ENCODE data around the gene STING1.
"Not testable (repeated sequence)": the region's sequence is repeated elsewhere in the genome, so short reads cannot be mapped to it uniquely, and the experiment has no call there.

Gene STING1

DNA sequence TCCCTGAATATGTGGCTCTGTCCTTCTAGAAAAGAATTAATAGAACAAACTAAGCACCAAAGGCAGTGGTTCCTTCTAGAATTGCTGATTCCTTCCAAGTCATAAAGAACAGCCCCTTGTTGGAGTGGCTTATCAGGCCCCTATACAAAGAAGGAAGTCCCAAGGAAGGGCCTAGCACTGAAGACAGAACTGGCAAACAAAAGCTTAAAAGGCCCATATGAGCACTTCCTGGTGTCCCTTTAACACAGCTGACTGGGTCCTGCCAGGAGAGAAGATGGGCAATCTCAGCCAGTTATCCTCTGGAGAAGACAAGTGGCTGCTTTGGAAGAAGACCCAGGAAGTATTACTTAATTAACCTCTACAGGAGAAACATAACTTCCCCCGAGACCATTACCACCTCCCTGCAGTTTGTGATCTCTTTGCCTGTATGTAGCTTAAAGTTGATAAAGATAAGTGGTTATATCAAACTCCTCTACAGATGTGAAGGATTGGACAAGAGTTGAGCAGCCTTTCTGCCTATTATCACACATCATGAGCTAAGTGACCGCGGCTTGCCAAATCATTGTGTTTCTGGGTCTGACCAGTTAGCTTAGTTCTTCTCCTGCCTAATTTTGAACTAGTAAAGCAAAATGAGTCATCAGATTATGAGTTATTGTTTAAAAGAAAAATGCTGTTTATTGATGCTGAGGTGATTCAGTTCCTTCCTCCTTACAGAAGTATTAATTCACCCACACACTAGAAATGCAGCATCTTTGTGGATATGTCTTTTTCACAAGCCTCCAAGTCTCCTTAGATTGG, 13.3 kb upstream of the STING1 start:
- Histone ChIP-seq H3K9me3 (ENCODE audit: control insufficient read depth in 1 of 2, low read length in 2 of 2) (no peaks in the 10 kb centered on the region), H3K27me3 (ENCODE audit: low read depth, low read length) (no peaks in the 10 kb centered on the region), H3K36me3 (ENCODE audit: control insufficient read depth in 1 of 2, insufficient read depth in 2 of 2, low read length in 2 of 2) (no peaks in the 10 kb centered on the region), H3K4me3 (ENCODE audit: low read depth in 1 of 2, low read length in 2 of 2) (no peak overlapping the region), H3K27ac (ENCODE audit: low read length) (no peak overlapping the region), H3K4me1 (ENCODE audit: control insufficient read depth in 1 of 2, insufficient read depth in 2 of 2, low read length in 2 of 2) (peaks cover 8 to 10% of the 10 kb centered on the region in 2 donors)

DNA sequence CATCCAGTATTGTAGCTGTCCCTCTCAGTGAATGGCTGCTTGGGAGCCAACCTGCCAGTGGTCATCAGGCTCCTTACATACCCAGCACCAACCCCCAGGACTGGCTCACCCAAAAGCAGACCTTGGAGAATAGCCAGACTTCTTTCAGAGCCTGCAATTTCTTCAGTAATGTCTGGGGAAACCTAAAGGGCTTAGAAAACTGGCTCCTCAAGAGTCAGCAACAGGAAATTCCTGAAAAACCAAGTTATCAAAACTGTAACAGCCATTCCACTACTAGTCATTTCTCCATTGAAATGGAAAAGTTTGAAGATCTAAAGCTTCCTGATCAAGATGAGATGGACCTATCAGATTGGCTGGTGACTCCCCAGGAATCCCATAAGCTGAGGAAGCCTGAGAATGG, 12.3 kb upstream of the STING1 start:
- no peak overlapping the region for H3K4me3 ChIP-seq (ENCODE audit: low read depth in 1 of 2, low read length in 2 of 2)
- H3K9me3 ChIP-seq (ENCODE audit: control insufficient read depth in 1 of 2, low read length in 2 of 2): no peaks in the 10 kb centered on the region
- H3K4me1 ChIP-seq (ENCODE audit: control insufficient read depth in 1 of 2, insufficient read depth in 2 of 2, low read length in 2 of 2): peaks cover 8 to 10% of the 10 kb centered on the region in 2 donors
- no peak overlapping the region for H3K27ac ChIP-seq (ENCODE audit: low read length)
- H3K27me3 ChIP-seq (ENCODE audit: low read depth, low read length): no peaks in the 10 kb centered on the region
- H3K36me3 ChIP-seq (ENCODE audit: control insufficient read depth in 1 of 2, insufficient read depth in 2 of 2, low read length in 2 of 2): no peaks in the 10 kb centered on the region

DNA sequence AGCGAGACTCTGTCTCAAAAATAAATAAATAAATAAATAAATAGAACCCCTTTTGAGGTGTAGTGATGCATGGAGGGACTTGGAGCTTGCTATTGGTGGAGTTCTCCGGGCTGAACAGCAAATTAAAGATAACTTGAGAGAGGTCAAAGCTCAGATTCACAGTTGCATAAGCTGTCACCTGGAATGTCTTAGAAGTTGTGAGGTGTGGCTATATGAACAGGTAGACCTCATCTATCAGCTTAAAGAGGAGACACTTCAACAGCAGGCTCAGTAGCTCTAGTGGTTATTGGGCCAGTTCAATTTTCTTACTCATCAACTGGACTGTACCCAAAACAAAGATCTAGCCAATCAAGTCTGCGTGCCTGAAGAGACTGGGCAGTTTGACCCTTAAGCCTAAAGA, 11.7 kb upstream of the STING1 start:
- Histone ChIP-seq H3K9me3 (ENCODE audit: control insufficient read depth in 1 of 2, low read length in 2 of 2) (no peaks in the 10 kb centered on the region), H3K4me3 (ENCODE audit: low read depth in 1 of 2, low read length in 2 of 2) (no peak overlapping the region), H3K27ac (ENCODE audit: low read length) (no peak overlapping the region), H3K4me1 (ENCODE audit: control insufficient read depth in 1 of 2, insufficient read depth in 2 of 2, low read length in 2 of 2) (peaks cover 8 to 10% of the 10 kb centered on the region in 2 donors), H3K27me3 (ENCODE audit: low read depth, low read length) (no peaks in the 10 kb centered on the region), H3K36me3 (ENCODE audit: control insufficient read depth in 1 of 2, insufficient read depth in 2 of 2, low read length in 2 of 2) (no peaks in the 10 kb centered on the region)

DNA sequence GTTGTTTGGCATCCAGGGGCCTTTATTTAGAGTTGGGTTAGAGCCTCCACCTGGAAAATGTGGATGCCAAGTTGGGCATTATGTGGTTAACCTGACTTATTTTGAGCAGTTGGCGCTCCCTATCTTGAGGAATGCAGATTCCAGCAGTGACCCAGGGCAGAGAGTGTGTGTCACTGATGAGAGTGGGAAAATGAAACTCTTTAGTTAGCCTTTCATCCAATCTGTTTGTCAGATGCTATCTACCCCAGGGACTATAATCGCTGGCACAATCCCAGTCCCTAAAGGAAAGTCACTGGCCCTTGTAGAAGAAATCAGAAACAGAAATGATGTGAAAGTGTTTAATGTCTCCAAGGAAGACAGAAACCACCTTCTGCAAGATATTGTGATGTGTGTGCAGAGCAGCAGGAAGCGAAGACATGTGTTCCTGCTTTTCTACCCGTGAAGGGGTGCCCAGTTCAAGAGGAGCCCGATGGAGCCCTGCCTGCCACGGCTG, 10.2 kb upstream of the STING1 start:
- Histone ChIP-seq H3K27me3 (ENCODE audit: low read depth, low read length) (no peaks in the 10 kb centered on the region), H3K9me3 (ENCODE audit: control insufficient read depth in 1 of 2, low read length in 2 of 2) (no peaks in the 10 kb centered on the region), H3K4me3 (ENCODE audit: low read depth in 1 of 2, low read length in 2 of 2) (no peak overlapping the region), H3K4me1 (ENCODE audit: control insufficient read depth in 1 of 2, insufficient read depth in 2 of 2, low read length in 2 of 2) (peaks cover 8 to 10% of the 10 kb centered on the region in 2 donors), H3K27ac (ENCODE audit: low read length) (no peak overlapping the region), H3K36me3 (ENCODE audit: control insufficient read depth in 1 of 2, insufficient read depth in 2 of 2, low read length in 2 of 2) (no peaks in the 10 kb centered on the region)

DNA sequence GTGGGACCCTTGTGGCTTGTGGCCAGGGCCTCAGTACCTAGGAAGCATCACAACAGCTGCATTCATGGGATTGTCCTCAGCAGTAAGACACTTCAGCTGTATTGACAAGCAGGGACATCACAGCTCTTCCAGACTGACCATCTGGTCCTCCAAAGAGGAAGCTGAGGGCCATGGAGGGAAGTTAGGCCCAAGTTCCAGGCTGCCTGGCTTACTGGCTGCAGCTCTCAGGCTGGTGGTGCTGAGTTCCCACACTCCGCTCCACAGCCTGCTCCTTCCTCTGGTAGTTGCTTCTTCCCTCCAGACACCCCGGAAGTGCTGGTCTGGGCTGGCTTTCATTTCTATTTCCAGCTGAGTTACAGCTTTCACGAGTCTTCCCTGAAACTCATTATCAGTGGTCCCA, 5.7 kb upstream of the STING1 start:
- no peaks in the 10 kb centered on the region for H3K27me3 ChIP-seq (ENCODE audit: low read depth, low read length)
- H3K27ac ChIP-seq (ENCODE audit: low read length): no peak overlapping the region
- H3K36me3 ChIP-seq (ENCODE audit: control insufficient read depth in 1 of 2, insufficient read depth in 2 of 2, low read length in 2 of 2): no peaks in the 10 kb centered on the region
- H3K4me1 ChIP-seq (ENCODE audit: control insufficient read depth in 1 of 2, insufficient read depth in 2 of 2, low read length in 2 of 2): peaks cover 9 to 12% of the 10 kb centered on the region in 2 donors
- no peaks in the 10 kb centered on the region for H3K9me3 ChIP-seq (ENCODE audit: control insufficient read depth in 1 of 2, low read length in 2 of 2)
- H3K4me3 ChIP-seq (ENCODE audit: low read depth in 1 of 2, low read length in 2 of 2): no peak overlapping the region

DNA sequence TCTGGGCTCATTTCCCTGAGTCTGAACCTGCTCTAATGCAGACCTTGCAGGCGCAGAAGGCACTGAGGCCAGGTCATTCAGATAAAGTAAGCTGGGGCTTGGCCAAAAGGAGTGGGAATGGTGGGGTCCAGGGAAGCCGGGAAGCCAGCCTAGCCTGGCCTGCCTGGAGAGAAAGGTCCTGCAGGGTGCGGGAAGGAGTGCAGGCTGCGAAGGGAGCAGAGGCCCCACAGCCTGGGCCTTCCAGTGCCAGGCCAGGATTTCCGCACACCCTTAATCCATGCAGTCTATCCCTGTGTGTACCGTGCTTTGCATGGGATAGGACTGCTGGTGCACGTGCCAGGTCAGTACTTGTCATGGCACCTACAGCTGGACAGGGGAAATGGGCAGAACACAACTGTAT, 3.6 kb upstream of the STING1 start:
- H3K27me3 ChIP-seq (ENCODE audit: low read depth, low read length): no peaks in the 10 kb centered on the region
- H3K9me3 ChIP-seq (ENCODE audit: control insufficient read depth in 1 of 2, low read length in 2 of 2): no peaks in the 10 kb centered on the region
- peaks cover 3 to 5% of the 10 kb centered on the region in 2 donors for H3K4me1 ChIP-seq (ENCODE audit: control insufficient read depth in 1 of 2, insufficient read depth in 2 of 2, low read length in 2 of 2)
- H3K4me3 ChIP-seq (ENCODE audit: low read depth in 1 of 2, low read length in 2 of 2): no peak overlapping the region
- peaks cover 0 to 3% of the 10 kb centered on the region in 2 donors for H3K36me3 ChIP-seq (ENCODE audit: control insufficient read depth in 1 of 2, insufficient read depth in 2 of 2, low read length in 2 of 2)
- no peak overlapping the region for H3K27ac ChIP-seq (ENCODE audit: low read length)

DNA sequence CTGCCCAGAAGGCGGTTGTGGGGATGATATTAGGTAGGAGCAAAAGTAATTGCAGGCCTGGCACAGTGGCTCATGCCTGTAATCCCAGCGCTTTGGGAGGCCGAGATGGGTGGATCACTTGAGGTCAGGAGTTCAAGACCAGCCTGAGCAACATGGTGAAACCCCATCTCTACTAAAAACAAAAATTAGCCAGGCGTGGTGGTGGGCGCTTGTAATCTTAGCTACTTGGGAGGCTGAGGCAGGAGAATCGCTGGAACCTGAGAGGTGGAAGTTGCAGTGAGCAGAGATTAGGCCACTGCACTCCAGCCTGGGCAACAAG, 291 bp upstream of the STING1 start:
- peak overlapping the region; percentile 89 for H3K27ac ChIP-seq (ENCODE audit: low read length)
- H3K27me3 ChIP-seq (ENCODE audit: low read depth, low read length); H3K9me3 ChIP-seq (ENCODE audit: control insufficient read depth in 1 of 2, low read length in 2 of 2); H3K36me3 ChIP-seq (ENCODE audit: control insufficient read depth in 1 of 2, insufficient read depth in 2 of 2, low read length in 2 of 2): not testable (repeated sequence)
- H3K4me3 ChIP-seq (ENCODE audit: low read depth in 1 of 2, low read length in 2 of 2): peak overlapping the region; percentile 55
- H3K4me1 ChIP-seq (ENCODE audit: control insufficient read depth in 1 of 2, insufficient read depth in 2 of 2, low read length in 2 of 2): peaks cover 3 to 11% of the 10 kb centered on the region in 2 donors

DNA sequence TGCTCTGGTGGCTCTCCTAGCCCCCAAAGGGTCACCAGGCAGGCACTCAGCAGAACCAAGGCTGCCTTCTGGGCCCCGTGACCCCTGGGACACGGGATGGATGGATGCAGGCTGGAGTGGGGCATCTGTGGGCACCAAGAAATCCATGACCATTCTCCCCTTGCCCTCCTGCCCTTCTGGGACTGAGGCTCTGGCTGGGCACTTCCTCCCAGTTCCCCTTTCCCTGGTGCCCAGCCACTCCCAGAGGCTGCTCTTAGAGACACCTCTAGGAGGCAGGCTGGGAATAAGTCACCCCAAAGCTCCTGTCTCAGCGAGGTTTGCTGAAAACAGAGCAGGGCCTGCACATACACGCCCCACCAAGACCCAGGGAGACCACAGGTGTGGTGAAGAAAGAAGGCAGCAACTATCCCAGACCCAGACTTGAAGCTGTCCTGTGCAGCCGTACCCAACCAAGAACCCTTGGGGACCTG, 943 bp downstream of the STING1 start:
- Histone ChIP-seq H3K4me1 (ENCODE audit: control insufficient read depth in 1 of 2, insufficient read depth in 2 of 2, low read length in 2 of 2) (peaks cover 3 to 11% of the 10 kb centered on the region in 2 donors), H3K4me3 (ENCODE audit: low read depth in 1 of 2, low read length in 2 of 2) (peak overlapping the region; percentile 55), H3K27me3 (ENCODE audit: low read depth, low read length) (no peaks in the 10 kb centered on the region), H3K27ac (ENCODE audit: low read length) (peak overlapping the region; percentile 89), H3K36me3 (ENCODE audit: control insufficient read depth in 1 of 2, insufficient read depth in 2 of 2, low read length in 2 of 2) (peaks cover 0 to 18% of the 10 kb centered on the region in 2 donors), H3K9me3 (ENCODE audit: control insufficient read depth in 1 of 2, low read length in 2 of 2) (no peaks in the 10 kb centered on the region)

DNA sequence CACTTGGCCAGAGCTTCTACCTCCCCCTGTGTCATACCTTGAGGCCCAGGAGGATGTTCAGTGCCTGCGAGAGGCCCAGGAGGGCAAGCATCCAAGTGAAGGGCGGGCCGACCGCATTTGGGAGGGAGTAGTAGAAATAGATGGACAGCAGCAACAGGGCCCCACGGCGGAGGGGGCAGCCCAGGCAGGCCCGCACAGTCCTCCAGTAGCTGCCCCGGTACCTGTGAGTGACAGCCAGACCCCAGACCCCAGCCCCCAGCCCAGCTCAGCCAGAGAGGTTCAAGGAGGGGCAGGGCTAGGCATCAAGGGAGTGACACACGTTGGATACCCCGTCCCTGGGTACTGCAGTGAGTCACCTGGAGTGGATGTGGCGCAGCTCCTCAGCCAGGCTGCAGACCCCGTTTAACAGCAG, 1.4 kb downstream of the STING1 start:
- no peaks in the 10 kb centered on the region for H3K27me3 ChIP-seq (ENCODE audit: low read depth, low read length)
- H3K4me3 ChIP-seq (ENCODE audit: low read depth in 1 of 2, low read length in 2 of 2): peak overlapping the region; percentile 55
- H3K36me3 ChIP-seq (ENCODE audit: control insufficient read depth in 1 of 2, insufficient read depth in 2 of 2, low read length in 2 of 2): peaks cover 0 to 19% of the 10 kb centered on the region in 2 donors
- no peaks in the 10 kb centered on the region for H3K9me3 ChIP-seq (ENCODE audit: control insufficient read depth in 1 of 2, low read length in 2 of 2)
- peak overlapping the region; percentile 89 for H3K27ac ChIP-seq (ENCODE audit: low read length)
- H3K4me1 ChIP-seq (ENCODE audit: control insufficient read depth in 1 of 2, insufficient read depth in 2 of 2, low read length in 2 of 2): peaks cover 3 to 11% of the 10 kb centered on the region in 2 donors

DNA sequence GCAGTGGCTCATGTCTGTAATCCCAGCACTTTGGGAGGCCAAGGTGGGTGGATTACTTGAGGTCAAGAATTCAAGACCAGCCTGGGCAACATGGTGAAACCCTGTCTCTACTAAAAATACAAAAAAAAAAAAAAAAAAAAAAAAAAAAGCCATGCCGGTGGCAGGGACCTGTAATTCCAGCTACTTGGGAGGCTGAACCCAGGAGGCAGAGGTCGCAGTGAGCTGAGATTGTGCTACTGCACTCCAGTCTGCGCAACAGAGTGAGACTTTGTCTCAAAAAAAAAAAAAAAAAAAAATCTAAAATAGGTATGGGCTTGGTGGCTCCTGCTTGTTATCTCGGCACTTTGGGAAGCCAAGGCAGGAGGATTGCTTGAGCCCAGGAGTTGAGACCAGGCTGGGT, 2.8 kb downstream of the STING1 start:
- not testable (repeated sequence) for H3K4me3 ChIP-seq (ENCODE audit: low read depth in 1 of 2, low read length in 2 of 2); H3K27ac ChIP-seq (ENCODE audit: low read length); H3K27me3 ChIP-seq (ENCODE audit: low read depth, low read length); H3K9me3 ChIP-seq (ENCODE audit: control insufficient read depth in 1 of 2, low read length in 2 of 2)
- Histone ChIP-seq H3K36me3 (ENCODE audit: control insufficient read depth in 1 of 2, insufficient read depth in 2 of 2, low read length in 2 of 2) (peaks cover 0 to 28% of the 10 kb centered on the region in 2 donors), H3K4me1 (ENCODE audit: control insufficient read depth in 1 of 2, insufficient read depth in 2 of 2, low read length in 2 of 2) (peaks cover 7 to 20% of the 10 kb centered on the region in 2 donors)

DNA sequence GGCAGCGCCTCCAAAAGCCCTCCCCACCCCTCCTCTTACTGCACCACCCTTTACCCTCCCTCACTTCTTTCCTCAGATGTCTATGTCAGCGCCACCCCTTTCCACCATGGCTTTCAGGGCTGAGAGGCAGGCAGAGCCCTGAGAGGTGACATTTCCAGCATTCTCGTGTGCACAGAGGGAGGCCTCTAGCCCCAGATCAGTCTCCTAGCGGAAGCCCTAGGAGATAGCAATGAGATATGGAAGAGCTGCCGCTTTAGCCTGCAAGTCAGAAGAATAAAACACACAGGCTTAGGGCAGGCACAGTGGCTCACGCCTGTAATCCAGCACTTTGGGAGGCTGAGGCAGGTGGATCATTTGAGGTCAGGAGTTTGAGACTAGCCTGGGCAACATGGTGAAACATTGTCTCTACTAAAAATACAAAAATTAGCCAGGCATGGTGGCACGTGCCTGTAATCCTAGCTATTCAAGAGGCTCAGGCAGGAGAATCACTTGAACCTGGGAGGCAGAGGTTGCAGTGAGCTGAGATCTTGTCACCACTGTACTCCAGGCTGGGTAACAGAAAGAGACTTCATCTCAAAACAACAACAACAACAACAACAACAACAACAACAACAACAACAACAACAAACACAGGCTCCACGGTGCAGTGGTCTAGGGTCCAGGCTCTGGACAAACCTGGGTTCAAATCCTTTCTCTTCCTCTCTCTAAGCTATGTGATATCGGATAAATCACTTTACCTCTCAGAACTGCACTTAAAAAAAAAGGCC, 3.7 kb downstream of the STING1 start:
- not testable (repeated sequence) for H3K27ac ChIP-seq (ENCODE audit: low read length); H3K9me3 ChIP-seq (ENCODE audit: control insufficient read depth in 1 of 2, low read length in 2 of 2); H3K27me3 ChIP-seq (ENCODE audit: low read depth, low read length); H3K4me3 ChIP-seq (ENCODE audit: low read depth in 1 of 2, low read length in 2 of 2)
- peaks cover 6 to 23% of the 10 kb centered on the region in 2 donors for H3K4me1 ChIP-seq (ENCODE audit: control insufficient read depth in 1 of 2, insufficient read depth in 2 of 2, low read length in 2 of 2)
- peaks cover 0 to 28% of the 10 kb centered on the region in 2 donors for H3K36me3 ChIP-seq (ENCODE audit: control insufficient read depth in 1 of 2, insufficient read depth in 2 of 2, low read length in 2 of 2)

Measured in muscle layer of duodenum (tissue), 2 donors.